Measurements from ENCODE around the gene HNRNPC.

DNA sequence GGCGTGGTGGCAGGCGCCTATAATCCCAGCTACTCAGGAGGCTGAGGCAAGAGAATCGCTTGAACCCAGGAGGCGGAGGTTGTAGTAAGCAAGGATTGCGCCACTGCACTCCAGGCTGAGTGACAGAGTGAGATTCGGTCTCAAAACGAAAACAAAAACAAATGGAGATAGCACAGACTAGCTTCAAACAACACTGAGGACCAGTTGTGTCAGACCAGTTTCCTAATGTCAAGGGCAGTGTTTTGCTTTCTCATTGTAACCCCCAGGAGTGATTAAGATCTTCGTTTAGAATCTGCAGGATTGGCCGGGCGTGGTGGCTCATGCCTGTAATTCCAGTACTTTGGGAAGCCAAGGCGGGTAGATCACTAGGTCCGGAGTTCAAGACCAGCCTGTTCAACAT is 29.1 kb upstream of the HNRNPC start:
- no peak for TF ChIP-seq EZH2 (IDR thresholded peaks at IDR 0.05; ENCODE audit: insufficient read depth, poor library complexity, severe bottlenecking)
- TF ChIP-seq EZH2phosphoT487 (IDR thresholded peaks at IDR 0.05; ENCODE audit: insufficient read depth, low read depth): no peak
